Testis (tissue), 2 donors: ENCODE results near the gene PBX1.

Experiments used
- CTCF ChIP-seq, 3 experiments: fragments of 450-650 bp in 2 of 3; fragments of 200-600 bp in 1 of 3; sonication (generic) in 1 of 3; IDR thresholded peaks; one replicate each; pipeline ENCODE4 v1.5.1; 2016 to 2019; ENCODE audit warnings: antibody characterized with exemption in 3 of 3, mild to moderate bottlenecking in 2 of 3, moderate library complexity in 1 of 3
- POLR2A ChIP-seq: fragments of 450-650 bp; IDR thresholded peaks from one replicate; pipeline ENCODE4 v1.6.1; 2017; ENCODE audit warnings: antibody characterized with exemption, mild to moderate bottlenecking, moderate library complexity

- TF ChIP-seq CTCF (IDR thresholded peaks at IDR 0.05) (no peak), POLR2A (no peak)
These were observed 53.0 kb downstream of the PBX1 start for GRCh38 chr1:164611754-164612642.
